Smooth muscle cell of the brain vasculature (primary cell): ENCODE measurements around the gene OXTR.

Source experiments
- DNase-seq: peaks from one replicate; pipeline ENCODE4 v3.0.0-alpha.2; 2012; ENCODE audit warnings: low read depth, low spot score

OXTR gene

DNA sequence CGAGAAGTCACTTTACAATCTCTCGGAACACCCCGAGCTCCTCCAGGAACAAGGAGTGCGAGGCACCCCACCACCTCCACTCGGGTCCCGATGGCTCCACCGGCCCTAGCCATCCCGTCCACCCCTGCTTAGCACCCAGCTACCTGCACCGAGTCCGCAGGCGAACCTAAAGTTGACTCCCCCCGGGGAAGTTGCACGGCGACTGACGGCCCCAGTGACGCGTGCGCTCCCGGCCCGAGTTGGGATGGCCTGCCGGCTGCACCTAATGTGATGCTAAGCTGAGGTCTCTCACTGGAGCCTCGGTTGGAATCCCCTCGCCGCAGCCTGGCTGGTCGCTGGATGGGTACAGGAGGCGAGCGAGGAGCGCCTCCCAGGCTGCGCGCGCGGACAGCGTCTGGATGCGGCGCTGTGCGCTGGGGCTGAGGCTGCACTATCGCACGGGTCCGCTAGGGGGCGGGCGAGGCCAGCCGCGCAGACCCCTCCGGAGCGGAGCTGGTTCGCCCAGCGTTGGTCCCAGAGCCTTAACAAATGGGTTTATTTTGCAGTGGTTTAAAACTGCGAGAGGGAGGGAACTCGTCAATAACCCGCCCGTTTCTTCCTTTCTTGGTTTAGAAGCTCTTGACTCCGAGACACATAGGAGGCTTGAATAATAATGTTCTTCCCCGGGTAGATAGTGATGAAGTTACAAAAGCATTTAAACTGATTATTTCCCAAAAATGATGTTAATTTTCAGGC, at the start of gene OXTR:
TSS of gene OXTR (minus strand) at position 526 of the 735 bp plus-strand sequence. CDS start 1,426 bp downstream, outside the sequence.
- DNase-seq = peak; percentile 51

DNA sequence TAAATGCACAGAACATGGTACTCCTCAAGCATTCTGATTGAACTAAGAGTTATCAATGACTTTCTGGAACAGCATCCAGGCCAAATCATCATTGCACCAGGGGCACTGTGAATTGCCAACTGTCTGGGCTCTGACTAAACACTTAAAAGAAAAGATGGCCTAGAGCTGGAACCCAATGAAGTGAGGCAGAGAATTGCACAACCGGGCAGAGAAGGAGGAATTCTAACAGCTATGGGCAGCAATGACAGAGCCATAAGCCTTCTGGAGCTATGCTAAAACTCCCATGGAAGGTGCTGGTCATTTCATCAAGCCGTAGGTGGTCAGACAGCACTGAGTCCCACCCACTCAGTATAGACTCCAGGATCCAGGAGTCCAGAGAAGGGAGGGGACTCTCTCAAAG, 48.1 kb upstream of the OXTR start:
- no peak for DNase-seq

DNA sequence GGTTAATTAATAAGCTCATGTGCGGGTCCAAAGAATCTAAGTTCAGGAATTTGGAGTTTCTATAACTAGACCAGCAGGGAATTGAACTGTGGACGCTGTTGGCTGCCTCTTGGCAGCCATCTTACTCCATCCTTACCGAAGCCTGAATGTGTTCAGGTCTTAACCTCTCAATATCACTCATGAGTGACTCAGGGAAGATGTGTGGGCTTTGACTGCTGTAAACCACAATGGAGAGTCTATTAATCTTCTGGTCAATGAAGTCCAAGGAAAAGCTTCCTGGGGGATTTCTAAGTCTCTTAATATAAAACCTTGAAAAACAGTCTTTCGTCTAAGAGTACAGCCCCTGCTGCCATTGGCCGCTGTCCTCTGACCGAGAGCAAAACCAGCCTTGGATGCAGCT, 46.7 kb upstream of the OXTR start:
- DNase-seq = no peak

DNA sequence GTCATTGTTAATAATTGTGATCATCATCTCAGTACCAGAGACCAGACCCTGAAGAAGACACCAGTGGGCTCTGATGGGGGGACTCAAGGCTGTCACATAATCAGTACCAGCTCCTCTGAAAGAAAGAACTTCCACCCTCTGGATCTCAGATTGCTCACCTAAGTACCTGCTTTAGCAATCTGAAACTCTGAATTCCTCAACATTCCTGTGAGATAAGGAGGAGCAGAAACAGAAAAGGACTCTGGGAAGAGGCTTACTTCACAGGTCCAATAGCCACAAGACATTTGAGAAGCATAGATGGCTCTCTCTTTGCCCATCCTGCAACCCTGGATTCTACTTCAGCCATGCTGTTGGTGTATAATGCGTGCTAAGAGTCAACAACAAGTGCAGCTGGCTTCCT, 44.0 kb upstream of the OXTR start:
- no peak for DNase-seq

DNA sequence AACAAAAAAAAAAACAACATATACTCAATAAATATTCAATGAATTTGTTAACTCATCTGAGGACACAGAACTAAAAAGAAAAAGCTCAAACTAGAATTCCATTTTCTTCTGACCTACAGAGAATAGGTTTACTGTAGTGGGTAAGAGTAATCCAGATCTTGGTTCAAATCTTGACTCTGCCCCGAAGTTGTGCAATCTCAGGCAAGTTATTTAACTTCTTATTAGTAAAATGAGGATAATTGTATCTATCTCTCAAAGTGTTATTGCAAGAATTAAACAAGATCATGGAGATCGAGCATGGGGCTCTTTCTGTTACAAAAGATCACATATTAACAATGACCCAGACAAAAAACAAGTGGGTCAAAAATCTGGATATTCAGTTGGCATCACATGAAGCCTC, 41.1 kb upstream of the OXTR start:
- no peak for DNase-seq

DNA sequence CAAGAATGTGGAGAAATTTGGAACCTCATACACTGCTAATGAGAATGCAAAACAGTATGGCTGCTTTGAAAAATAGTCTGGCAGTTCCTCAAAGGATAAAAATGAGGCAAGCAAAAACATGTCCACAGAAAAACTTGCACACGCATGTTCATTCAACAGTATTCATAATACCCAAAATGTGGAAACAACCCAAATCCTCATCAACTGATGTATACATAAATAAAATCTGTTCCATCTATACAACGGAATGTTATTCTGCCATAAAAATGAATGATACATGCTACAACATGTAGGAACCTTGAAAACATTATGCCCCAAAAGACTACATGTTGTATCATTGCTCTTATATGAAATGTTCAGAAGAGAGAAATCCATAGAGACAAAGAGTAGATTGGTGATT, 36.4 kb upstream of the OXTR start:
- DNase-seq = no peak

DNA sequence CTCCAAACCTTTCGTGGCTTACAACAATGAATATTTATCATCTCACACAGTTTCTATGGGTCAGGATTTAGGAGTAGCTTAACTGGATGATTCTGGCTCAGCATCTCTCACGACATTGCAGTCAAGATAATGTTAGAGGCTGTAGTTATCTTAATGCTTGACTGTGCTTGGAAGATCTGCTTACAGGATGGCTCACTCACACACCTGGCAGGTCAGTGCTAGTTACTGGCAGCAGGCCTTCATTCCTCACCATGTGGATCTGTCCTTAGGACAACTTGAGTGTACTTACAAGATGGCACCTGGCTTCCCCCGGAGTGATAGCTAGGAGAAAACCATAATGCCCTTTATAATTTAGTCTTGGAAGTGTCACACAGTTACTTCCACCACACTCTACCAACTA, 32.8 kb upstream of the OXTR start:
- no peak for DNase-seq

DNA sequence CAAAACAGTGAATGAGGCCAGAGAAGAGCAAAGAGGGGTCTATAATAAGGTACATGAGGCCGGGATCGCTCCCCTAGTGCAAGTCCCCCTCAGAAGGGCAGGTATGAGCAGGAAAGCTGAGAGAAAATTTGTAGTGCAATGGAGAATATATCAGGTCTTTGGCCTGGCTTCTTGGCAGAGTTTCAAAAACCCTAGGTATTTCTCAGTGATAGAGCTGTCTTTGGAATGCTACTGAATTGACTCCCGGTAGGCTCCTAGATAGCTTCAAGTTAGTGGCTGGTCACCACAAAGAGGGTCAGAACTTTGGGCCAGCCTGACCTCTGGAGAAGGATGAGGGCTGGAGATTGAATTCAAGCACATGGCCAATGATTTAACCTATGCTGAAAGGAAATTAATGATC, 30.6 kb upstream of the OXTR start:
- DNase-seq = no peak

DNA sequence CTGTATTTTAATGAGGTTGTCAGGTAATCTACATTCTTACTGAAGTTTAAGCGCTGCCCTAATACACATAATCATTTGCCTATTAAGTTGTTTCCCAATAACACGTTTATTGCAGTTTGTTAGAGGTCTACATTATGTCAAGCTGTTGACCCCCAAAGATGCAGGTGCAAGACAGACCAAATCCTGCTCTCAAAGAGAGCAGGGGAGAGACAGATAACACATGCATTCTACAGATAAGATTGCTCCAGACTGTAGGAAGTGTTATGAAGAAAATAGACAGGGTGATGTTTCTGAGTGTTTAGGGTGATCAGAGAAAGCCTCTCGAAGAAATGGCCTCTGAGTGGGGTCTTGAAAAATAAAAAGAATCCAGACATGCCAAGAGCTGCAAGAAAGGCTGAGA, 24.8 kb upstream of the OXTR start:
- no peak for DNase-seq

DNA sequence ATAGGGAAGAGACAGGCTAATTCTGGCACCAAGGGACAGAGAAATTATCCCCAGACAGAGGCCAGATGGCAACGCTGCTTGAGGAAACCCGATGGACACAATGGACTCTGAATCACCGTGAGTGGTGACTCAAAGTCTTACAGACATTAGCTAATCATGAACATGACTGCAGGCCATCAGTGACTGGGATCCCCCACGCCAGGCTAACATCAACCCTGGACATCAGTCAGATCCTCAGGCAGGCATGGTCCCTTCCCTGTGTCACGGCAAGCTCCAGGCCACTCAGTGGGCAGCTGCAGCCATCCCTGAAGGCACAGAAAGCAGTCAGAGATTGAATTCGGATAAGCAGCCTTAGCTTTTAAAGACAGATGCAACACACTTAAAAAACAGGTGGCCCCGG, 23.8 kb upstream of the OXTR start:
- DNase-seq = no peak

DNA sequence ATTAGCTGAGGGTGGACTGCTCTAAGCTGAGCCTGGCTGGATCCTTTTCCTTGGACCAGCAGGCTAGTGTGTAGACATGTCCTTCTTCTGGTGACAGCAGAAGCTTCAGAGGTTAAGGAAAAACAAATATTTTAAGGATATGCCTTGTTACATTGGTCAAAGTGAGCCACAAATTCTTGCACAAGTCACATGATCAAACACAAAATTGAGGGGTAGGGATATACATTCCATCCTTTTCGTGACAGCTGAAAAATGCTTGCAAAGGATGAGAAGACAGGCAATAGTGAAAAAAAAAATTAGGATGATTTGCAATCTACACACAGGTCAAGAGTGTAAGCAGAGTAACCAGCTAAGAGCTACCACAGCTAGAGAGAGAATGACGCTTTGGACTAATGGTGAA, 21.1 kb upstream of the OXTR start:
- no peak for DNase-seq

DNA sequence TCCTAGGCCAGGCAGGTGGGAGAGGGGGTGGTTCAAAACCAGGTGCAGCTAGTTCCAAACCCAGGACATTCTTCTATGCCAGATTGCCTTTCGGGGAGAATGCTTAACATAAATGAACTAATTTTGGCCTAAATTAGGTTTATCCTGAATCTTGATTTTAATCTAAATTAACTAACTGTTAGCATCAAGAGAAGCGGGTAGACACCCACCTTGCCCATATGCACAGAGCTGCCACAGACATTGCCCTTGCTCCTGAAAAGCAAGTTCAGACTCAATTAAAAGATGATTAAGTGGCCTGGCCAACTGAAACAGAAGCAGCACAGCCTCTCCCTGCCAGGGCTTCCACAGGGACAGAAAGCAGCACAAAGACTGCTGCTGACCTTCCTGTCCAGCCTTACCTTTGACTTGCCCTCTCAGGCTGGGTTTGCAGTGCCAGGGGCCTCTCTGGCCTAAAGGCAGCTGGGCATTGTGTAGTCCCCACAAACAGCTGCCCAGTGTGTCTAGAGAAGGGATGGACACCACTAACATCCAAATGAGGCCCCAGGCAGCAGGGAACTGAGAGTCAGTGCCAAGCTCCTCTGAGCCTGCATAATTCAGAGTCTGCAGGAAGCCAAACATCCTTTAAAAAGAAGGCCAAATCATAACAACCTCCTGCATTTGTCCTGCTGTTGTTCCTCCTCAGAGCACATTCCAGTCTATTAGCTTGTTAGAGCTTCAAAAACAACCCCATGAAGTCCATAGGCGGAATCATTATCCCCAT, 15.4 kb upstream of the OXTR start:
- DNase-seq = peak; percentile 50

DNA sequence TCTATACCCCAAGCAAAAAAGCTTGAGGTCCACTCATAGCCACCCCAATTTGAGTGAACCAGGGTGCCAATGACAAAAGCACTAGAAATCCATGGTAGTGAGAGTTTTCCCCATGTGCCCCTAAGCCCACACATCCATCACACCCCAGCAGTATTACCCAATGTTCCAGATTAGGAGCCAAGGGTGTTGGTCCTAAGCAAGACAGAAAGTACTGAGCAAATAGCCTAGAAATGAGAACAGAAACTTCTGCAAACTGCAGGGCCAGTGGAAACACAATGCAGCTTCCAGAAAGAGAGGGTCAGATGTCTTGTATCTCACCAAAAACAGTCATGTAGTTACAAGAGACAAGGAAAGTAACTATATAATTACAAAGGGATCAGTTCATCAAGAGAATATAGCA, 10.9 kb upstream of the OXTR start:
- no peak for DNase-seq

DNA sequence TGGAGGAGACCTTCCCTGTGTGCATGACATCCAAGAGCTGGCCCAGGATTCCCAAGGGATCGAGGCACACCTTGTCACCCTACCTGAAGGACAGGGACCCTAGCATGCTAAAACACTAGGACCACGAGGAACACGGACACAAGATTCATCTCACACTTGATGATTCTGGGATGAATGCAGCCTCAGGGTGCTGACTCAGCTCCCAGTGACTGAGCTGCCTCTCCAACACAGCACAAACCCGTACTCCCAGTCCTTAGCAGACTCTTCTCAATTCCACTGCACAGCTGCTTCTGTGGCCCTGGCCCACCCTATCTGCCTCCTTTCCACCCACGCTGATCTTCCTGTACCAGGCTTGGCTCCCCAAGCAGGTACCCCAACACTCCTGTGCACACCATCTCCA, 9.1 kb upstream of the OXTR start:
- DNase-seq = no peak

DNA sequence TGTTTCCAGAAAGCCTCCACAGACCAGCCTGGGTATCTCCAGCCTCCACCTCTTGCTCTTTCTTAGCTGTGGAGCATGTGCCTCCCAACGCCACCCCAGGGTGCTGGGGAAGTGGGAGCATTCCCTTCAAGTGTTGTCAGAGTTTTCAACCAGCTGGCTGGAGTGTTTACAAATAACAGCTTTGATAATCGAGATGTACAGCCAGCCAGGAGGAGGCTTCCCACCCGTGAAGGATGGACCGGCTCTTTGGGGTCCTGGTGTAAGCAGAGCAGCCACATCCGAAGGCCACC, 8.5 kb upstream of the OXTR start:
- no peak for DNase-seq

DNA sequence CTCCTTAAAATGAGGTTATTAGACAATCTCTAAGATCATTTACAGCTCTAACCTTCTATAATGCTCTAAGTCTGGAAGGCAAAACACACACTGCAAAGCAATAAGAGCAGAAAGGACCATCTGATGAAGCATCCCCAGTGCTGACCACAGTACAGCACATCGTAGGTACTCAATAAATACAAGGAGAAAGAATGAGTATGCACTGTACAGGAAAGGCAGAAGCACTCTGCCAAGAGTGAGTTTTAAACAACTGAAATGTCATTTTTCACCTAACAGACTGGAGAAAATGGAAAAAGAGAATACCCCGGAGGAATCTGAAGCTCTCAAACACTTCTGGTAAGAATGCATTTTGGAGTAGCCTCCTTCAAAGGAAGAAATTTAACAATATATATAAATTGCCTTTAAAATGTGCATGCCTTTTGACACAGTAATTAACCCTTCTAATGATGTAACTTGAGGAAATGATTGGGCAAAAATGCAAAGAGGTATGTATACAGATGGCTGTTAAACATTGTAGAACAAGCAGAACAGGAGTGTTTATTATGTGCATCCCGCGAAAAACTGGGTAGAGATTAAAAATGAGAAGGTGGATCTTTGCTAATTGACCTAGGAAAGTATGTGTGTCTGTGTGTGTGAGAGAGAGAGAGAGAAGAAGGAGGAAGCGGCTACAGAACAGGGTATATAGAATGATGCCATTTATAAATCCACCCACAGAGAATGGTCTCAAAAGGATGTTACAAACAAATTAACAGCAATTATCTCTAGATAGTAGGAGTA, 8.0 kb upstream of the OXTR start:
- no peak for DNase-seq

DNA sequence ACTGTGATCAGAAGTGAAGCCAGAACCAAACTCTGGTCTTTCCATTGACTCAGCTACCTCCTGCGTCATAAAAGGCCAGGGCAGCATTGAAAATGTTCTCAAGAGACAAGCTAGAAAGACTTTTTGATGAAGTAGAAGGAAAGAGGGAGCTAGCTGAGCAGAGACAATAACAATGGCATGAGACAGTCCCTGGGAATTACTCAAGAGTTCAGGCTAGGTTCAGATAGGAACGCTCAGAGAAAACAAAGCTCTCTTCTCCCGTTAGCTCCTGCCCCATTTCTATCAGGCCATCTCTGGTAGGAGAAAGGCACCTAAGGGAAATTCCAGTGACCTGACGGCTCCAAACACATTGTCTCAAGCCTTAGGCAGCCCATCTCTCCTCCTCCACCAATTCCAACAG, 7.0 kb upstream of the OXTR start:
- peak; percentile 61 for DNase-seq

DNA sequence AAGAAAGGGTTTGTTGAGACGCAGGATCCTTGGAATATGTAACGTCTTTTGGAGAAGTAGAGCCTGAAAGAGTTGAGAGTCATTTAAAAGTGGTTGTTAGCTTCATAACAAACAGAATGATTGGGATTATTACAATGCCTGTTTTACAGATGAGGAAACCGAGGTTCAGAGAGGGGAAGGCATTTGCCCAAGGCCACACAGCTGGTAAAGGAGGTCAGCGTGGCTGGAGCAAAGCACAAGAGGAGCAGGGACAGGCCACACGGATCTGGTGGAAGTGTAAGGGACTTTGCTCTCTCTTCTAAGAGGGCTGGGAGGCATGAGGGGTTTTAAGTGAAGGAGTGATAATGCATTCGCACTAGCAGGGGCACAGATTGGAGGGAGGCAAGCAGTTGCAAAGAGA, 6.2 kb upstream of the OXTR start:
- no peak for DNase-seq

DNA sequence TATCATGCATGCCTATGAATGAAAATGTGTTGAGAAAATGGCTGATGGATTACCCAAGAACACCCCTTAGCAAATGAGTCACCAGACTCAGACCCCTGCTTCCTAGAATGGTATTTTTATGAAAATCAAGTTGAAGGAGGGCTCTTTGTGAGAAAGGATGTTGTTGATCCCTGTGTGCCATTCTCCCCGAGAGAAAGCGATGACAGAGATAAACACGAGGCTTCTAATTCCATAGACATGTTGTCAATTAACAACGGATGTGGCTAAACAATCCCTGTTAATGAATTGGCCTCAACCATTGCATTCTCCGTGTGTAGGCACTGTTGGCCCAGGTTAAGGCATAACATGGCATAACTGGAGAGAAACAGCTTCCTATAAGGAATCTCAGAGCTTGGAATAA, 5.8 kb upstream of the OXTR start:
- no peak for DNase-seq

DNA sequence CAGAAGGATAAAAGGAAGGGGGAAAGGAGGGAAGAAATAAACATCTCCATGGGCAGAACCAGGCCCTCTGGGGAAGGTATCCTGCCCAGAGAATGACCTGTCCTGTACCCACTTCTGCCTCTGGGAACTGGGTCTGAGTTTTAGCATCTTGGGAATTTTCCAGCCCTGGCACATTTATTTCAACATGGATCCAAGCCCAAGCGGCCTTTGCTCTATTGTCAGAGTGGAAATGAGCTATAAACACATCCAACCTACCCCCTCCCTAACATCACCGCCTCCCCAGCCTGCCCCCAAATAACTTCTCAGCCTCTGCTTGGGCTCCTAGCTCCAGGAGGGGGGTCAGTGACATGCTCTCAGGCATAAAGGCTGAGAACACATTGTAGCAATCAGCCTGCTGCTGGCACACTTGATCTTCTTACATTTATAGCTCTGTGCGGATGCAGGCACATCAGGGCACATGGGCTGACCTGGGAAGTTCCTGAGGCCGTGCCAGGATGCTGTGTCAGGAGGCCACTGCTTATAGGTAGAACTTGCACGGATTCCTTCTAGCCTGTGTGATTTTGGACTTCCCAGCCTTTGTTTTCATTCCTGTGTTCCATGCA, 4.6 kb upstream of the OXTR start:
- no peak for DNase-seq

DNA sequence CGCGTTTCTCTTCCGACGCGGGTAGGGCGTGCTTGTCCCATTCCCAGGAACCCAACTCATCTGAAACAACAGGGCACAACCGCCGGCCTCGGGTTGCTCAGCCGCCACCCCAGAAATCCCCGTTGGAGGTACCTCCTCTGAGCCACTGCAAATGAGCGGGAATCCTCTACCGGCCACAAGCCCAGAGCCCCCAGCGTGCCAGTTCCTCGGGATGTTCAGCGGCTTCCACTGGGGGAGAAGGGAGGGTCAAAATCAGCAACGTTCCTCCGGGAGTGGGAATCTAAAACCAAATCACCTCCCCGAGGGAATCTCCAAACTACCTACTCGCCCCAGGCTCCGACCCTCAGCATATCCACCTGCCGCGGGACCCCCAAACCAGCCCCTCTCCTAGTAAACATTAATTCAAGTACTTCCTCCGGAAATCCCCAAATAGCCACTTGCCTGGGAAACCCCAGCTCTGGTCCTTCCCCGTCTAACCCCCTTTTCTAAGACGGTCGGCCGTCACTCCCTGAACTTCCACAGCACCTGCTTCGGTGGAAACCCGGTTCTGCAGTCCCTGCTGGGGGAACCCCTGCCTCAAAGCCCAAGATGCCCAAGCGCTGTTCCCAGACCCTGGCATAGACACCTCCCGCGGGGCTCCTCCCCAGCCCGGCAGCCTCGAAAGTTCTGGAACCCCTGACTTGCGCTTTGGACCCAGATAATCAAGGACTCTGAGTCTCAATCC, 887 bp downstream of the OXTR start:
- DNase-seq = no peak
